UCSD-AML1 (cell line): Measurements from ENCODE around the gene CFAP221.

Experiments used
- DNase-seq: peaks from one replicate; lab custom pipeline; 2025; ENCODE audit not compliant: unreplicated experiment; lab: John Stamatoyannopoulos, UW

The CFAP221 gene

DNA sequence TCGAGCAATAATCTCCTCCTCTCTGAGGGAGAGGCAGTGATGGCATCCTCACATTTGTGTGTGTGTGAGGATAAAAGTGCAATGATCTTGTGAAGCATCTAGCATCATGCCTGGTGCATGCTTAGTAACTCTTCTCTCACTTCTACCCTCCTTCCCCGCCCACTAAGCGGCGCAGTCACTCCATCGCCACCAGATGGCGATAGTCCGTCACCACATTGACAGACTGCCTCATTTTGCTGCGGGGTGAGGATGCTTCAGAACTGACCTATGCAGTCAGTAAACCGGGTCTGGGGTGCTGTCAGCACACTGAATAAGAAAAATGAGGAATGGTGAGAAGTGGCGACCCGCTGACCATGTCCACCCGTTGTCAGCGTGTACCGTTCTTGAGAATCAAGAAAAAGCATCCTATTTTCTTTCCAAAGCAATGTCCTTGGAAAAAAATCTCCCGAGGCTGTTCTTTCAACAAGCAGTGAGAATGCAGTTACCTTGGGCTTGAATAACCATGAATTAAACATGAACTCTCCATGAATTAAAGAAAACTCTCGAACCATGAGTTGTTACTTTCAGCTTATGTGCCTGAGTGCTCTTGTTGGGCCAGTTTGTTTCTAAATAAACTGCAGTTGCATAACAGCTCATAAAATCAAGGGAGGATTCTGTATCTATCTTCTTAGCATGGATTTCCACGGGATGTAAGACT, 97.5 kb downstream of the CFAP221 start:
- DNase-seq, result peak; percentile 66

DNA sequence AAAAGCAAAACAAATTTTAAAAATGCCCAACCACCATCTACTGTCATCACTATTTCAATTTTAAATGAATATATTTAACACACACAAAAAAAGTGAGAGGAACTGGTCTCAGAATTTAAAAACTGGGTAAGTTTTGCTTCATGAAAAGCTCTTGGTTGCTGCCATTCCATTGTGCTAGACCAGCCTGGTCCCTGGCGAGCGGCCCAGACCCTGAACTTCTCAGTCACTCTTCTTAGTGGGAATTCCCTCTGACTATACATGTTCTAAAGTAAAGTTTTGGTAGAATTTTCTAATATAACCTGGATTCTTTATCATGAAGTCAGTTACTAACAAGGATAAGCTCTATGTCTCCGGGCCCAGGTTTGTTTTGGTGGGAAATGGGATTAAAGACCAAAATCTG, 99.9 kb downstream of the CFAP221 start:
- no peak for DNase-seq

DNA sequence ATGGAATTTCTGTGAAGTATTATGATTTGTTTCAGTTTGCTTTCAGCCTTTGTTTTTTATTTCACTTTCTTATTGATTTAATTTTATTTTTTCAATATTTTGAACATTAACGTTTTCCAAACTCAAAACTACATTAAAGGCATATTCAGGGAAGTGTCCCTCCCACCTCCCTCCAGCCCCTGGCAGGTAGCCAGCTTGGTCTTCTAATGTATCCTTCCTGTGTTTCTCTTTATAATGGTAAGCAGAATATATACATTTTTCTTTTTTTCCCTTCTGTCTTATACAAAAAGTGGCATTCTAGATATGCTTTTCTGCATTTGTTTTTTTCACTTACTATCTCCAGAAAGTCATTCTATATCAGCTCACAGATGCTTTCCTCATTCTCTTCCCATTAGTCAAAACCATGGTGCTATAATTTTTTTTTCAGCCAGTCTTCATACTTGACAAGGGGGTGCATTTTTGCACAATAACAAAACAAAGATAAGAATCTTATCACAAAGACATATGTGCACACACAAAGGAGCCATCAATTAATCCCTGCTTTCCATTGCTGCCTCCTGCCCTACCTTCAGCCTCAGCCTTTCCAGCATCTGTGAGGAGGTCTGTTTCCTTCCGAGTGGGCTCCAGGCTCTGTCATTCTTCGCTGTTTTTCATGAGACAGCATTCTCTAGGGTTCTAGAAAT, 101.1 kb downstream of the CFAP221 start:
- DNase-seq, result no peak

DNA sequence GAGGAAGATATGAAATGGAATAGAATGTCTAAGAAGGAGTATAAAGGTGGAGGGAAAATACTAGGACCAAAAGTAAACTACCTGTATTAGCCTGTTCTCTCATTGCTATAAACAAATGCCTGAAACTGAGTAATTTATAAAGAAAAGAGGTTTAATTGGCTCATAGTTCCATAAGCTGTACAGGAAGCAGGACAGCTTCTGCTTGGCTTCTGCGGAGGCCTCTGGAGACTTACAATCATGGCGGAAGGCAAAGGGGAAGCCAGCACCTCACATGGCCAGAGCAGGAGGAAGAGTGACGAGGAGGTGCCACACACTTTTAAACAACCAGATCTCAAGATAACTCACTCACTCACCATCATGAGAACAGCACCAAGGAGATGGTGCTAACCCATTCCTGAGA, 101.9 kb downstream of the CFAP221 start:
- DNase-seq, result no peak

DNA sequence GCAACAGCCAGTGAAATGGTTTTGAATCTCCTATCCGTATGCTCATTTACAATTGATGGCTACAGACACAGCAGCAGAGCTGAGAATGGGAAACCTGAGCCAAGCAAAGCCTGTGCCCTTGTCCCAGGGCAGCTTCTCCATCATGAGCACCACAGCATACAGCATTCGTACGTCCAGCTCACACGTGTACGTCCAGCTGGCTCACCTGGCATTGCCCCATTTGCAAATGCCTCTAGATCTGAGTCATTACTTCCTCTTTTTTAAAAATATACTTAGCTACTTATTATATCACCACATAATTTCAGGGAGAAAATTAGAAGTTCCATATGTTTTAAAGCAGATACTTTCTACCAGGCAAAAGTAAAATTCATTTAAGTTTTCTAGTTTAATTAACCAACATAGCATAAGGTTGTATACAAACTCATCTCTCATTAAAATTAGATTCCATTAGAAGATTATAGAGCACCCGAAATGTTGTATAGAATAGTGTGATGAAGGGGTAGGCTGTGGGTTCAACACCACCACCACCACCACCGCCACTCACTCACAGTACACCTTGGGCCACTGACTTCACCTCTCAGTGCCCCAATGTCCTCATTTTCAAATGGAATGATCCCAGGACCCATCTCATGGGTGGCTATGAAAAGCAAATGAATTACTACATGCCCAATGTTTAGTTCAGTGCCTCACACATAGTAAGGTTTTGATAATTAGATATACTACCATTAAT, 103.4 kb downstream of the CFAP221 start:
- DNase-seq, result no peak

DNA sequence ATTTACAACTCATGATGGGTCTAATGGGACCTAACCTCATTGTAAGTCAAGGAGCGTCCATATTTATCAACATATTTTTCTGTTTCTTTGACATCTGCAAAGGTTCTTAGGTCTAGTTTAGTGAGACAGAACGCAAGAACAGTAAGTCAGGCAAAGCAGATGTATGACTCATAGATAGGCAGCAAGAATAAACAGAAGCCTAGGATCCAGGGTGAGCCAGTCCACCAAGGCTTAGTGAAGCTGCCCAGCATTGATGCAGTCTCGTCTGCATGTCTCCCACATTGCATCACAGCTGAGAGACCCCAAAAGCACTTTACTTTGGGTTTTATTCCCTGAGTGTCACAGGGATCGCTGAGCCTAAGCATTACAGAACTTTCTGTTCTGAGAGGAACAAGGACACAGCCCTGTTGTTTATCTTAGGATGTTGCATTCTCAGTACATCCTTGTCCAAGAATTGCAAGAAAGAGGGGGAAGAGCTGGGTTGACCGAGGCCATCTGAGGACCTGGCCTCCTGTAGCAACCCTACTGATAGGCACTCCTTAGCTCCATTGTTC, 105.2 kb downstream of the CFAP221 start:
- DNase-seq, result no peak

DNA sequence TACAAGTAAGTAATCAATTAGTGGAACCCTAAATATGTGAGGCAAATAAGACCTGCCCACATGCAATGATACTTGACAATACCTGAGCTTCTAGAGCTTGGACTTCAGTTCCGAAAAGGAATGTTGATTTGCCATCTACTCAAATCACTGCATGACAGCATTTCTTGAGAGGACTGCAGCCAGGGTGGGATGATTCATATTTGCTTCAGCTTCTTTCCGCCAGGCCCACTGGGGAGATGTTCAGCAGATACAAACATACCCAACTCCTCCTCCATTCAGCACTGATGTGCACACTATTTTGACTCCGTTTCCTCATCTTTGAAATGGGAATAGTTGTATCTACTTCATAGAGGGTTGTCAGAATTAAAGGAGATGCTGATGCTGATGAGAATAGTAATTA, 106.0 kb downstream of the CFAP221 start:
- no peak for DNase-seq

DNA sequence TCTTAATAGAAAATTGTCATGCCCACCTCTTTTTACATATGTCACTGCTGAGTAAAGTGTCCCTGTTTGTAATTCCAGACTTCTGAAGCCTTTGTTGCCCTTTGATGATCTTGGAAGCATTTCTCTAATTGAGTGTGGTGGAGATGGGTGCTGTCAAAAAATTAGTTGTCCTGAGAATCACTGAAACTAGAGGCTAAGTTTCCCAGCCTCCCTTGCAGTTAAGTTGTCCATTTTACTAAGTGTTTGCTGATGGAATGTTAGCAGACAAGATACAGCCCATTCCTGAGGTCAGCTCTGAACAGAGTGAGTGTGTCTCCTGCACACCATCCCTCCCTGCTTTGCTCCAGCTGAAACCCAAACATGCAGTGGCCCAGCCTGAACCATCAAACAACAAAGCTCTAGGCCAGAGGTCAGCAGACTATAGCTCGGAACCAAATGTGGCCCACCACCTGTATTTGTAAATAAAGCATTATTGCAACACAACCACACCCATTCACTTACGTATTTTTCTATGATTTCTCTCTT, 106.7 kb downstream of the CFAP221 start:
- DNase-seq, result no peak

DNA sequence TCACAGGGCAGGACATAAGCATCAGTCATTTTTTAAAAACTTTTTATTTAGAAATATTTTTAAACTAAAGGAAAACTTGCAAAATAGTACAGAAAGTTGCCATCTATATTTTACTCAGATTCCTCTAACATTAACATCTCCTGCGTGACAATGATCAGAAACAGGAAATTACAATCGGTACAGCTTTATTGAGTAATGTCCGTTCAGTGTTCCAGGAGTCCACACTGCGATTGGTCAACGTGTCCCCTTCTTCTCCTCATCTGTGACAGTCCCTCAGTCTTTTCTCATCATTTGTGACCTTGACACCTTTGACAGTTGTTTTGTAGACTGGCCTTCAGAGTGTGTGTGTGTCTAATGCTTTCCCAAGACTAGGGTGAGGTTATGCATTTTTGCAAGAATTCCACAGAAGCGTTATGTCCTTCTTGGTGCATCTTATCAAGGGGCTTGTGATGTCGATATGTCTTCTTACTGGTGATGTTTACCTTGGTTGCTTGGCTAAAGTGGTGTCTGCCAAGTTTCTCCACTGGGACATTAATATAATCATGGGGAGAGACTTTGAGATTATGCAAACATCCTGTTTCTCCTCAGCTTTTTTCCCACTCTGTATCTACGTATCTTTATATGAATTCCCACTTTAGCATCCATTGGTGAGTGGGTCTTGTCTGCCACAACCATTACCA, 113.4 kb downstream of the CFAP221 start:
- DNase-seq, result no peak

DNA sequence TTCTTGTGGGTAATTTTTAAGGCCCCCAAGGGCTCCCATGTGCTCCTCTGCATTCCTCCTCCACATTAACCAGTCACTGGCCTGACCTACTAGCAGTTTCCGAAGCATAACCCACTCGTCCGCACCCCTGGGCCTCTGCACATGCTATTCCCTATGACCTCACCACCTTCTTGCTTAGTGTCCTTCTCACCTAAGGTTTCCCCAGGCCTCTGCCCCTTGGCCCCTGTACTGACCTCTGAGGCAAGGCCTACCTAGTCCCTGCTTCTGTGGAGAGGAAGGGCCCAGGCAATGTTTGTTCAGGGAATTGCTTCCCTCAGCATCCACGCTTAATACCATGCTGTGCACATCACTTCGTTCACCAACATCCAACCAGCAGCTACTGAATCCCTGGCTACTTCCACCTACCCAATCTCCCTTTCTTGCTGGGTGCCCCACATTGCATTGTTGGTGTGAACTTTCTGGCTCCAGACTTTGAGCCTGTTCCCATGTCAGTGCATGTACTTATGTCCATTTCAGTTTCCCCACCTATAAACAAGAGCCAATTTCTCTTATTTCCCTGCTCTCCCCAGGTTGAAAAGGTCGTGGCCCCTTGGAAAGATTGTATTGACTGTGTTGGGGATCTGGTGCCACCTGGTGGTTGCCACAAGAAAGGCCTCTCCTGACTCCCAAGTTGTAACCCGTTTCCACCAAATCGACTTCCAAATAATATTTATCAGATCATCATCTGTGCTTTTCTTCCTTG, 115.5 kb downstream of the CFAP221 start:
- DNase-seq, result peak; percentile 26

DNA sequence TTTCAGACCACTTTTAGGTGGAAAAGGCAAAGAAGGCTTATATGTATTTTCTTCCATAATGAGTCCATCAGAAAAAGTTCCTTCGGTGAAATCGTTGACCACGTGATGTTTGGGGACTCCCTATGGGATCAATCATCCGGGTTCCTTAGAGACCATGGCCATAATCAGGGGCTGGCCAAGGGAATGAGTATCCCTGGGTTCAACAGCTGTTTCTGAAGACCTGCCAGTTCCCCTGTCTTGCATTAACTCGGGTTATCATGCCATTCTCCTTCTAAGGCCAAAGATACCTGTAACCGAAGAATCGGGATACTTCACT, 116.1 kb downstream of the CFAP221 start:
- no peak for DNase-seq

DNA sequence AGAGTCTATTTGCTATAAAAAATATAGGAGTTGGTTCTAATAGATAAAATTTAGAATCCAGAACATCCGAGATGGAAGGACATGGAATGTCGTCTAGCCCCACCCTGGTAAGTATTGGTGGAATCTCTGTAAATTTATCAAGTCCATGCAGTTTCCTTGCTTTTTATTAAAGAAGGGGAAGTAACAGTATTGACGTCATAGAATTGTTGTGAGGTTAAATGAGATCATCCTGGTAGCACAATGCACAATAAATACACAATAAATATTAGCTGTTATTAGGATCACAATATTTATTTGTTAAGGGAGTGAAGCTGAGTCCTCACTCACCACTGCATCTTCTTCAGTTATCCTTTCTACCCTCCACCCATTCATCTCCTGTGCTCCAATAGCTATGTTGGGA, 118.0 kb downstream of the CFAP221 start:
- no peak for DNase-seq

DNA sequence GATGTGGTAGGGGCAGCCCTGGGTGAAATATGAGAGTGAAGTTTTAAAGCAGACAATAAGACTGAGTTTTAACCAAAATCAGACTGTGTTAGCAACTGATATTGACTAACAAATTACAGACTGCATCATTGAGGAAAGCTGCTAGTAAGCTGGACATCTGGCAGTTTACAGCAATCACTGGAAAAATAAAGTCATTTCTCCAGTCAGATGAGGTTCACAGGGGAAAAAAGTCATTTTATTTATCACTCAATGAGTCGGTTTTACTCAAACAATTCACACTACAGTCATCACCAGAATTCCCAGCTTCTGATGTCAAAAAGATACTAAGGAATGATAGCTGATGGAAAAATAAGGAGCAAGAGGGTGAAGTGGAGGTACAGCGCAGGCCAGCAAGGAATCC, 124.3 kb downstream of the CFAP221 start:
- no peak for DNase-seq

DNA sequence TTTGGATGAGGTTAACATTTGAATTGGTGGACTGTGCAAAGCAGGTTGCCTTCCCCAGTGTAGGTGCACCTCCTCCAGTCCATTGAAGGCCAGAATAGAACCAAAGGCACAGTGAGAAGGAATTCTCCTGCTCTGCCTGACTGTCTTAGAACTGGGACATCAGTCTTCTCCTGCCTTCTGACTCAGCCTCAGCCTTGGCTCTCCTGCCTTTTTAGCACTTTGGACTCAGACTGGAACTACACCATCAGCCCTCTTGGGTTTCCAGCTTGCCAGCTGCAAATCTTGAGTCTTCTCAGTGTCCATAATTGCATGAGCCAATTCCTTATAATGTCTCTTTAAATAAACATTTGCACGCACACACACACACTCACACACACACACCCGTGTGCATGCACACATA, 126.8 kb downstream of the CFAP221 start:
- DNase-seq, result no peak

DNA sequence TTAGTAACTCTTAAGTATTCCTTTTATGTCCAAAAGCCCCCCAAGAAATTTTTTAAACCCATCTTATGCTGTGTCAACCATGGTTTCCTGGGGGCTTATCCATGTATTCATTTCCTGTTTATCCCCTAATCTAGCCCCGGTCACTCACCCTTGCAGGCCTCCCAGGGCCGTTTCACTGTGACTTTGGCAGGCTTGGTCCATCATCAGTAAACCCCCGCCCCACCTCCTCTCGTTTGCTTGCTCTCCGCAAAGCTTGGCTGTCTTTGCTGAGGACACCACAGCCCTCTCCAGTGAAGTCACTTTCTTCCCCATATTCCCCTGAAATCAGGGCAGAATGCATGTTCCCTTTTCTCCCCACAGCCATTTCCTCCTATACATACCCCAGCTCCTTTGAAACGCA, 127.5 kb downstream of the CFAP221 start:
- DNase-seq, result no peak

DNA sequence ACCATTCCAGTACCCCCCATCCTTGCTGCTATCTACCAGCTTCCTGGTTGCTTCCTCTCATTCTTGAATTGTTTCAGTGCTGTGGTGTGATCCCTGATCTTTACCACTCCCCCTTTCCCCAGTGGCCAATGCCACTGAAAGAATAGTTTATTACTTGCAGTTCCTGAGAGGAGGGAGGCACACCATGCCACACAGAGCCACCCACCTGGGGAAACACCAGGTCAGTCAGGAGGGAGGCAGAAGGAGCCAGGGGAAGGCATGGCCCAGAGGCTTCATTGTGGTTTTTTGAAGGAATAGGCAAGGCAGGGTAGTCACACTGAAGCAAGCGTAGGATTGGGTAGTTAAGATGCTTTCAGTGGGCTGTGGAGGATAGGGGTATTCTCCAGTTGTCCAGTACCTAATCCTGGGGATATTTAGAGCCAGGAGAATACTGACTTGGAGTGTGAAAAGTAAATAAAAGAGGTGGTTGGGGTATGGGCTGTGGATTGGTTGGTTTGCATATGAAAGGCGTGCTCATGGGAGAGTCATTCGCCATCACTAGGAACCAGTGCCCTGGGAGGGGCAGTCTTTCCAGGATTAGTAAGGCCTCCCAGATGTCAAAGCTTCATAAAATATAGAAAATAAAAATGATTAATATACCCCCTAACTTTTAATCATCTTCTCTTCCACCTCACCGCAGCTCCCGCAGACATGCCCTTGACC, 128.1 kb downstream of the CFAP221 start:
- no peak for DNase-seq

DNA sequence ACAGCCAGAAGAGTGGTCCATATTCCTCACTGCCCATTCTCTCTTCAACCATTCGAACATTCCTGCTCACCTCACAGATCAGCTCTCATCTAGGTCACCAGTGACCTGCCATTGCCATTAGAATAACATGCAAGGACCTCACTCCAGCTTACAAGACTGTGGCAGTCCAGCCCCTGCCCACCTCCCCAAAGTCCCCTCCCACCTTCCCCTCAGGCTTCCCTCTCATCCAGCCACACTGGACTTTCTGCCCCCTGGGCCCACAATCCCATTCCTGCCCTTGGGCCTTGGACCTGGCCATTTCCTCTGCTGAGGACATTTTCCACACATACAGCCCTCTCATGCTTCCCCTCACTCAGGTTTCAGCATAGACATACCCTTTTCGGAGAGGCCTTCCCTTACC, 129.5 kb downstream of the CFAP221 start:
- no peak for DNase-seq

DNA sequence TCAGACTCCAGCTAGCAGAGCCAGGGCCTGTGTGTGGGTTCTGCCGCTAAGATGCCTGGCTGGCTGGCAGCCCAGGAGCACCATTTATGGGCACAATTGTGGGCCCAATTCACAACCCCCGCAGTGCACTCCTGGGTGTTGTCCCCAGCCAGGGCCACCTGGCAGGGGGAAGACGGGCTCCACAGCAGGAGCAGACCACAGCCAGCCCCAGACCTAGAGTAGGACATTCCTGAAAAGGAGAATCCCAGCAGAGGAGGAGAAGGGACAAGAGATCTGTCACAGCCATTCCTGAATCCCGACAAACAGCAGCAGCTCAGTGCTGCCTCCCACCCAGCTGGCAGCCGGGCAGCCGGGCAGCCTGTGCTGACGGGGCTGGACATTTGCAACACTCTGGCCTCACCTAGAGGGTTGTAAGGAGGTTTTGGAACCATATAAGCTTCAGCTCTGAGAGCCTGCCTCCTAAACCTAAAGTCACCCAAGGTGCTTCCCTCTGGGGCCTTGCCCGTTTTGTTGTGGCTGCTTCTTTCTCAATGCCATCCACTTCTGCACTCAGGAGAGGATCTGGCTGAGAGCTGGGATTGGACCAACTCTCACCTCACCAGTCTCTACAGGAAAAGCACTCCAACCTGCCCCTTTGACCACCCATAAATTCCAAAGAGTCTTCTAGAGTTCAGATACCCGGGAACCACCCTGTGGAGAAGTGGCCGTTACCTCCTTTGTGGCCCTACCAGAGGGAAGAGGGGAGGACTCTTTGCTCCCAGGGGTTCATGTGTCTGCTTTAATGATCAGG, 130.7 kb downstream of the CFAP221 start:
- DNase-seq, result no peak

DNA sequence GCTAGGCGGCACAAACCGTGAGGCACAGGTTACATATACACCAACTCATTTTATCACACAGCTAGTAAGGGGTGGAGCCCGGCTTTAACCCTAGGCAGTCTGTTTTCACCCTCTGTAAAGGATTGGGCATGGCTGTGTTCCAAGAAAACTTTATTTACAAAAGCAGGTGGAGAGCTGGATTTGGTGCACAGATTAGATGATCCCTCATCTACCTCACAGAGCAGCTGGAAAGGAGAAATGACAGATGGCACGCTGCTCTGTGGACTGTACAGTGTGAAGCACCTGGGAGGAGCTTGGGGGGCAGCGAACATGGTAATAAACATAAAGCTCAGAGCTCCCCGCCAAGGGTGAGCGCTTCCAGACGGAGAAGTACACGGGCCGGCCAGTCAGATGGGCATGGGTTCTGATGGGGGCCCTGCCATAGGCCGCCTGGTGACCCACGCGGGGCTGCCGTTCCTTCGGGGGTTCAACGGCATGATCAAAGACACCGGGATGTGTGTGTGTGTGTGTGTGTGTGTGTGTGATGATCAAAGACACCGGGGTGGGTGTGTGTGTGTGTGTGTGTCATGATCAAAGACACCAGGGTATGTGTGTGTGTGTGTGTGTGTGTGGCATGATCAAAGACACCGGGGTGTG, 133.9 kb downstream of the CFAP221 start:
- DNase-seq, result no peak
